Dendritic cell treated with granulocyte-macrophage colony-stimulating factor and Interleukin-4, amounts not matched to agents 40 ng/mL and 50 ng/mL, for 4 days (primary cell): ENCODE results near the gene ADD3.

Experiments
- H3K27ac Mint-ChIP-seq: one replicate; pipeline ENCODE4 v1.8.0; 2022; ENCODE audit warnings: mild to moderate bottlenecking, mixed read lengths
- H3K27me3 Mint-ChIP-seq: one replicate; pipeline ENCODE4 v1.8.0; 2022; ENCODE audit warnings: mild to moderate bottlenecking, mixed read lengths
- H3K36me3 Mint-ChIP-seq: one replicate; pipeline ENCODE4 v1.8.0; 2022; ENCODE audit warnings: low read depth, mixed read lengths
- H3K4me1 Mint-ChIP-seq: one replicate; pipeline ENCODE4 v1.8.0; 2022; ENCODE audit warnings: low read depth, mixed read lengths
- H3K4me3 Mint-ChIP-seq: one replicate; pipeline ENCODE4 v1.8.0; 2022; ENCODE audit warnings: mild to moderate bottlenecking, moderate library complexity, mixed read lengths
- H3K9me3 Mint-ChIP-seq: one replicate; pipeline ENCODE4 v1.8.0; 2022; ENCODE audit warnings: mixed read lengths
- intact Hi-C: fragments of 100-400 bp; cut with micrococcal nuclease; formaldehyde crosslinking; loops from one replicate; pipeline ENCODE4 v1.15.0; 2022

ADD3 gene

DNA sequence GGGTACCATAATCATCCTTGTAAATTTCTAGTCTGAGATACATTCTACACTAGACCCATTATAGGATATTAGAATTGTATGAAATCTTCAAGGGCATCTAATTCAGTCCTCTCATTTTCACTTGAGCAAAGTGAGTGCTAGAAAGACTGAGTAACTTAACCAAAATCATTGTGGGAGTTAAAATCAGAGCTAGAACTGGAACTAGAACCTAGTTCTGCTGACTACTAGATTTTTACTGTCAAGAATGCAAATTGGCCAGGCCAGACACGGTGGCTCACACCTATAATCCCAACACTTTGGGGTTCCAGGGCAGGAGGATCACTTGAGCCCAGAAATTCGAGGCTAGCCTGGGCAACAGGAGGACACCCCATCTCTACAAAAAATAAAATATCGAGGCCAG lies 53.9 kb downstream of the ADD3 start:
- Mint-ChIP-seq H3K4me3 (no peak overlapping the region), H3K36me3 (no peaks in the 10 kb centered on the region), H3K27ac (no peak overlapping the region), H3K9me3 (no peaks in the 10 kb centered on the region), H3K27me3 (no peaks in the 10 kb centered on the region), H3K4me1 (peaks cover 15% of the 10 kb centered on the region)
- intact Hi-C loops: no loop called here

DNA sequence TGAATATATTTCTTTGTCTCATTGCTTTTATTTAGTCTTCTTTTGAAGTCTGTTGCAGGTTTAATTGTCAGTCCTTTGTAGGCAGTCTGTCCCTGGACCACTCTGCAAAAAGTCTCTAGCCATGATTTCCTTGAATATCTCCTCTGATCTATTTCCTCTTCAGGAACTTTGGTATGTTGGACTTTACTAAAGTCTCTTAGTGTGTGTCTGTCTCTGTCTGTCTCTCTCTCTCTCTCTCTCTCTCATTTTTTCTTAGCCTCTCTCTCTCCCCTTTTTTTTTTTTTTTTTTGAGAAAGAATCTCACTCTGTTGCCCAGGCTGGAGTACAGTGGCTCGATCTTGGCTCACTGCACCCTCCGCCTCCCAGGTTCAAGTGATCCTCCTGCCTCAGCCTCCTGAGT lies 57.5 kb downstream of the ADD3 start:
- intact Hi-C loops: loop anchor here (5.0 kb wide), 1 partner anchor 43 kb away; no protein-coding TSS in a partner anchor
- no peaks in the 10 kb centered on the region for H3K9me3 Mint-ChIP-seq
- H3K4me3 Mint-ChIP-seq: no peak overlapping the region
- H3K27me3 Mint-ChIP-seq: no peaks in the 10 kb centered on the region
- H3K36me3 Mint-ChIP-seq: no peaks in the 10 kb centered on the region
- H3K4me1 Mint-ChIP-seq: peaks cover 20% of the 10 kb centered on the region
- no peak overlapping the region for H3K27ac Mint-ChIP-seq

DNA sequence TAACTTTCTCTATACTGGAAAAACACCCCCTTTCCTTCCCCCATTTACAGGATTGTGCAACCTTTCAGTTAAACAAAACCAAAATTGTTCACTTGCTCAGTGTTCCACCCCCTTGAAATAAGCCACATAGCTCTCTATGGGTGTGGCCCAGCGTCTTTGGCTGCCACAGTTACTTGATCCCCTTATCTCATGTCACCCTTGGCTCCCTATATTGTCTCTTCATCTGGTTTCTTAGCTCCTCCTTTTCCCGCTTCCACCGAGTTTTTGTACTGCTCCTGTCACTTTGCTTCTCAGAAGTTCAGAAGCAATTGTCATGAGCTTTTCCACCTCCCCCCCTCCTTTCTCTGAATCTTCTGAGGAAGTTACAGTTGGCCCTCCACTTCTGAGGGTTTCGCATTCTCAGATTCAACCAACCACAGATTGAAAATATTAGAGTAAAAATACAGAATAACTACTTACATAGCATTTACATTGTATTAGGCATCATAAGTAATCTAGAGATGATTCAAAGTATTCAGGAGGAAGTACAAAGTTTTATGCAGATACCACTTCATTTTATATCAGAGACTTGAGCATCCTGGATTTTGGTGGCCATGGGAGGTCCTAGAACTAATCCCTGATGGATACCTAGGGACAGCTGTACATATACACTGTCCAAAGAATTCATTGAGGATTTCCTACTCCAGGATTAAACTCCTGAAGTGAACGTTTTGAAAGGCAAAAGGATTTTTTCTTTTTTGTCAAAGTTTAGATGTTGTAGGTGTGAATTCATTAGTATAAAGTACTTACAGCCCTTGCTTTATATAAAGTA lies 60.4 kb downstream of the ADD3 start:
- H3K27ac Mint-ChIP-seq: peak overlapping the region; percentile 89
- H3K36me3 Mint-ChIP-seq: no peaks in the 10 kb centered on the region
- H3K9me3 Mint-ChIP-seq: no peaks in the 10 kb centered on the region
- intact Hi-C loops: loop anchor here (5.0 kb wide), 1 partner anchor 46 kb away; no protein-coding TSS in a partner anchor
- no peaks in the 10 kb centered on the region for H3K27me3 Mint-ChIP-seq
- H3K4me1 Mint-ChIP-seq: peaks cover 28% of the 10 kb centered on the region
- H3K4me3 Mint-ChIP-seq: peak overlapping the region; percentile 64

DNA sequence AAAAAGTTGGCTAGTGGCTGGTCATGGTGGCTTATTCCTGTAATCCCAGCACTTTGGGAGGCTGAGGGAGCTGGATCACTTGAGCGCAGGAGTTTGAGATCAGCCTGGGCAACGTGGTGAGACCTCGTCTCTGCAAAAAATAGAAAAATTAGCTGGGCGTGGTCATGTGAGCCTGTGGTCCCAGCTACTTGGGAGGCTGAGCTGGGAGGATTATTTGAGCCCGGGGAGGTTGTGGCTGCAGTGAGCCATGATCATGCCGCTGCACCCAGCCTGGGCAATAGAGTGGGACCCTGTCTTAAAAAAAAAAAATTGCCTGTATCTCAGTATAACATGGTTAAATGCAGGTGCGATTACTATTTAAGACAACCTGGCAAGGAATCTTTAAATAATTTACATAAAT lies 61.0 kb downstream of the ADD3 start:
- no peak overlapping the region for H3K4me3 Mint-ChIP-seq
- H3K4me1 Mint-ChIP-seq: peaks cover 31% of the 10 kb centered on the region
- H3K36me3 Mint-ChIP-seq: no peaks in the 10 kb centered on the region
- H3K9me3 Mint-ChIP-seq: peaks cover 1% of the 10 kb centered on the region
- peak overlapping the region; percentile 89 for H3K27ac Mint-ChIP-seq
- no peaks in the 10 kb centered on the region for H3K27me3 Mint-ChIP-seq
- intact Hi-C loops: loop anchor here (5.0 kb wide), 1 partner anchor 46 kb away; no protein-coding TSS in a partner anchor

DNA sequence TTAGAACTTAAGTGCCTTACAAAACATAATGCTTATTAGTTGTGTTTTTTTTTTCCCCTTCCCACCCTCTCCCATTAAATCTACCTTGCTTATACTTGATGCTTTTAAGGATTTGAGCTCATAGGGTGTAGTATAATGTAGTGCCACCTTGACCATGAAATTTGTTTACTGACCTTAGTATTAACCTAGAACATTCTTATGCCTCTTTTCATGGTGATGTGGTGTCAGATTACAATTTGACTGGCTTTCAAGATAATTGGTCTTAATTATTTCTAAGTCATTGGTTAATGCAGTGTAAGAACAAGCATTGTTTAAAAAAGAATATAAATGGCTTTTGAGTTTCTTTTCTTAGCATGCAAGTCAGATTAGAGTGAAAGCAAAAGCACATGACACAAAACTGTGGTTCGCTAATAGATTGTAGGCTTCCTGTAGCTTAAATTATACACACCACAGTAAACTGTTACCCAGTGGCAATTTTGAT lies 61.8 kb downstream of the ADD3 start:
- H3K4me1 Mint-ChIP-seq: peaks cover 37% of the 10 kb centered on the region
- H3K36me3 Mint-ChIP-seq: no peaks in the 10 kb centered on the region
- no peak overlapping the region for H3K4me3 Mint-ChIP-seq
- peak overlapping the region; percentile 89 for H3K27ac Mint-ChIP-seq
- intact Hi-C loops: loop anchor here (5.0 kb wide), 1 partner anchor 47 kb away; no protein-coding TSS in a partner anchor
- H3K27me3 Mint-ChIP-seq: no peaks in the 10 kb centered on the region
- H3K9me3 Mint-ChIP-seq: peaks cover 8% of the 10 kb centered on the region

DNA sequence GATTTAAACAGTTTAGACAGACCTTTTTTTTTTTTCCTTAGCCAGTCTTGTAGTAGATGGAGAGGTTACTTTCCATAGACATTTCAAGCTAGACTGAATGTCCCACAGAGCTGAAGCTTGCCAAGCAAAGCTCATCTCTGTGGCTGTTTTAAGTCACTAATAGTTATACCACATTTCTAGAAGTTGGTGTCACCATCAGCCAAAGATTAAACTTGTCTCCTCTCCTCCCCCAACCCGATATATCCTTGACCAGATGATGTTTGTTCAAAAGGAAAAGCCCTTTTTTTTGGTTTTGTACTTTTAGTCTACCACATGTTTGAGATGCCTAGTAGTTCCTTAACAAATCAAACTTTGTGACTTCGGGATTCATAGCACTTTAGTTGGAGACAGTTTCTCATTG lies 66.1 kb downstream of the ADD3 start:
- no peaks in the 10 kb centered on the region for H3K27me3 Mint-ChIP-seq
- intact Hi-C loops: no loop called here
- H3K9me3 Mint-ChIP-seq: peaks cover 8% of the 10 kb centered on the region
- H3K4me1 Mint-ChIP-seq: peaks cover 50% of the 10 kb centered on the region
- peaks cover 5% of the 10 kb centered on the region for H3K36me3 Mint-ChIP-seq
- no peak overlapping the region for H3K4me3 Mint-ChIP-seq
- H3K27ac Mint-ChIP-seq: peak overlapping the region; percentile 76

DNA sequence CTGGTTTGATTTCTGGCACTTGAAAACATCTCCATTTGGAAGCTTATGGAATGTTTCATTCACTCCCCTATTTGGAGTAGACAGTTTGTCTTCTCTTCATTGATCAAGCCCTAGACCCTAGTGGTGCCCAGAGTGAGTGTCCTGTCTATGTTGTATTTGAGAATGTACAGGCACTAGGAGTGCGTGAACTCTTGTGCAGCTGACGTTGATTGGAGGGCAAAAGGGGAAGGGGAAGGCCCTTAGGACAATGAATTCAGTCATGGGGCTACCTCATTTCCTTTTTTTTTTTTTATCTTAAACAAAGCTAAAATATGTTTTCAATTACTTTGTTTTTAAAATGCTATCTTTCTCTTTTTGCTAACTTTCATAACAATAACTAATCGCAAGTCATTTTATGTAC lies 66.5 kb downstream of the ADD3 start:
- intact Hi-C loops: no loop called here
- peaks cover 53% of the 10 kb centered on the region for H3K4me1 Mint-ChIP-seq
- H3K27ac Mint-ChIP-seq: peak overlapping the region; percentile 76
- peaks cover 5% of the 10 kb centered on the region for H3K36me3 Mint-ChIP-seq
- H3K9me3 Mint-ChIP-seq: peaks cover 8% of the 10 kb centered on the region
- H3K27me3 Mint-ChIP-seq: no peaks in the 10 kb centered on the region
- no peak overlapping the region for H3K4me3 Mint-ChIP-seq

DNA sequence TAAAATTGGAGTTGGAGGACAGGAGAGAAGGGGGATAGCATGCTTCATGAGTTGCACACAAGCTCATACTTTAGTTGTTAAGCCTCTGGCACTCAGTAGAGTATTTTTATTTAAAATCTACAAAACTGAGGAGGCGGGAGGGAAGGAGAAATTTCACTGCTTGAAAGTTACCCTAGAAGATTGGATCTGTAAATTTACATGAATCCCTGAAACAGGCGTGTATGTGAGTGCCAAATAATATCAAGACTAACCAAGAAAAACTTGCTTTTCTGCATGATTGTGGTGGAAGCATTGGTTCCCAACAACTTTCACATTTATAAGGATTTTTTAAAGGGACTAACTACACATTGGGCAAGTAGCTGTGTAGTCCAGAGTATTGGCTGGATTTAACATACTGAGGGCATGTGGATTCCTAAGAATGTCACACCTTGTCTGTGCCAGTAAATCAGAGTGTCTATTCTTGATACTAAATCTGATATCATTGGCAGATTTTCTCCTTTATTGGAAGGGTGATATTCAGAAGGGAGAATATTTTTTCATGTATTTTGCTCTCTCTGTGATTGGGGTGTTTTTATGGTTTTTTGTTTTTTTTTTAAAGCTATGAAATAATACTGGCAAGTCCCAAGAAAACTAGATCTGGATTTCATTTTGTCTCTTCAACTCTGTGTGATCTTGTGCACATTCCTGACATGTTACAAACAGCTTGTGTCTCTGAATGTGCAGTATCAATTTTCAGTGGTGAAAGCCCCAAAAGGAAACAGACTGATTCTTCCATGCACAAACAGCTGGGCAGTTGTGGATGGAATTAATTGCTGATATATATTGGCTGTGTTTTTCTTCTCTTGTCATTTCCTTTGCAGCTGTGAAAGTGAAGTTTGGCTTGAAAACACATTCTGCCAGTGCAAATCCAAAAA lies 67.2 kb downstream of the ADD3 start:
- H3K9me3 Mint-ChIP-seq: peaks cover 8% of the 10 kb centered on the region
- H3K4me1 Mint-ChIP-seq: peaks cover 53% of the 10 kb centered on the region
- H3K27ac Mint-ChIP-seq: peak overlapping the region; percentile 76
- no peaks in the 10 kb centered on the region for H3K27me3 Mint-ChIP-seq
- no peak overlapping the region for H3K4me3 Mint-ChIP-seq
- peaks cover 5% of the 10 kb centered on the region for H3K36me3 Mint-ChIP-seq
- intact Hi-C loops: no loop called here

DNA sequence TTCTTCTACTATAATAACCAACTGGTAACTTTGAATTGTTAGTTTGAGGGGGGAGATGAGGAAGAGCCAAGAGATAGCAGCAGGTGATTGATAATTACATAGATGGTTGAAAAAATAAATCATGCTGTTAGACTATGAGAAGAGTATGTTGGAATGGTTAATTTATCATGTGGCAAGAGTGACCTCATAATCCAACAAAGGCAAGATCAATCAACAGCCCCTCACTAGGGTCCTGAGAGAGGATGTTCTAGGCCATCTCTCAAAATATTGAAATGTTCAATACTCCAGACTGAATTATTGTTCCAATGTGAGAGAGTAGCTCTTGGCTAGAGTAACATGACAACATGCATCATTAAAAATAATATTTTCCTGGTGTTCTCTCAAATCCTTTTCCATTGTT lies 67.9 kb downstream of the ADD3 start:
- Mint-ChIP-seq H3K27ac (peak overlapping the region; percentile 76), H3K9me3 (peaks cover 8% of the 10 kb centered on the region)

DNA sequence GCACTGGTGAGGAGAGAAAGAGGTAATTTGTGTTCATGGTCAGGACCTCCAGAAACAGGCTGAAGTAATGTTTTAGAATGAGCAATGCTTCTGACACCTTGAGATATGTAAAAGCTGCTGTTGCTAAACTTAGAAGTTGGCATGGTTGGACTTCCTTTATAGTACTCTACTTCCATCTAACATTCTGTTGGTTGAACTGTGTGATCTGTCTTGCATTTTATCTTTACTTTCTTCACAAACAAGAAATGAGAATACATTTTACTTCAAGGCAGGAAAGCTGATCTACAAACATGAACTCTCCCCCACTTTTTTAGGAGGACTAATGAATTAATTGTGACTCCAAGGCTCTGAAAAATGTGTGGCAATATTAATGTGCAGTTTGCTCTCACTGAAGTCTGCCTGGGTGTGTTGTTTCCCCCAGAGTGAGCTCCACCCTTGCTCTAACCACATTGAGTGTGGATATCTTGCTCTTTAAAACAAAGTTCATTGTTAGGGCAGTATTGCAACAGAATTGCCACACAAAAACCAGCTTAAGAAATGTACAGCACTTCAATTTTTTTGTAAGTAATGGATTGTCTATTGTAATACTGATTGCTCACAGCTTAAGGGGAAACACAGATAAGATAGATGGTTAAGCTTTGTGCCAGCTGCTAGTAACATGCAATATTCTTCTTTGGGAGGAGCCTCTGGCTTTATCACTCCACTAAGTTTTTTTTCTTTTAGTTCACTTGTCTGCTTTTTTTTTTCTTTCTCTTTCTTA lies 69.0 kb downstream of the ADD3 start:
- H3K9me3 Mint-ChIP-seq: peaks cover 8% of the 10 kb centered on the region
- peaks cover 5% of the 10 kb centered on the region for H3K36me3 Mint-ChIP-seq
- H3K27me3 Mint-ChIP-seq: no peaks in the 10 kb centered on the region
- intact Hi-C loops: no loop called here
- H3K4me1 Mint-ChIP-seq: peaks cover 49% of the 10 kb centered on the region
- H3K4me3 Mint-ChIP-seq: peak overlapping the region; percentile 42
- H3K27ac Mint-ChIP-seq: peak overlapping the region; percentile 75

More for the DNA sequence above, 67.9 kb downstream of the ADD3 start:
- intact Hi-C loops: no loop called here
- Mint-ChIP-seq H3K36me3 (peaks cover 5% of the 10 kb centered on the region), H3K4me3 (no peak overlapping the region), H3K27me3 (no peaks in the 10 kb centered on the region), H3K4me1 (peaks cover 49% of the 10 kb centered on the region)

DNA sequence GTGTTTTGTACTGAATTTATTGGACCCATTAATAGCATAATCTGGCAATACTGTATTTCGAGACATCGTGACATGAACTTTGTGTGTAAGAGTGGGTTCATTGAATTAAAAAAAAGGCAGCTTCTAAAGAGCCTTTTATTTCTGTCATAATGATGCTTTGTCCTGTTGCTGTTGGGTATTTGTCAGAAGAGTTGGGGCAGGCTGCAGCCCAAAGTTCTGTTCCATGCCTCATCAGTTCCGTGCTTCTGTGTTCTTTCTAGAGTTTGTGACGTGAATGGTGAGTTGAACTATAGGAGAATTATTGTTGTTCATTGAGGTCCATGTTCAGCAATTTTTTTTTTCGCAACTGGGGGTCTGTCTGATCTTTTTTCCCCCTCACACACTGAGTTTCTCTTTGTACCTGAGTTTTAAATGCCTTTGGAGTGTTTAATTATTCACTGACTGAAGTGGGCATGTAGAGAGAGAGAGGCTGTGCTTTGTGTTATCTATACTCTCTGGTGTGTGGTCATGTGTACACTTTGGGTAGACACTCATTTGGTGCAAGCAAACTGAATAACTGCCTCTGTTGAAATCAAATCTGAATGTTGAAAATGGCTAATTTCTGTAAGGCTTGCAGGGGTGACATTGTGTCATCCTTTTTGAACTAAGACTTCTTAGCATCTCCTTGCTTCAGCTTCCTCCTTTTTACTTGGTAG lies 69.8 kb downstream of the ADD3 start:
- Mint-ChIP-seq H3K4me1 (peaks cover 45% of the 10 kb centered on the region), H3K27me3 (no peaks in the 10 kb centered on the region), H3K27ac (peak overlapping the region; percentile 75), H3K36me3 (peaks cover 5% of the 10 kb centered on the region), H3K4me3 (peak overlapping the region; percentile 13), H3K9me3 (peaks cover 9% of the 10 kb centered on the region)
- intact Hi-C loops: no loop called here

DNA sequence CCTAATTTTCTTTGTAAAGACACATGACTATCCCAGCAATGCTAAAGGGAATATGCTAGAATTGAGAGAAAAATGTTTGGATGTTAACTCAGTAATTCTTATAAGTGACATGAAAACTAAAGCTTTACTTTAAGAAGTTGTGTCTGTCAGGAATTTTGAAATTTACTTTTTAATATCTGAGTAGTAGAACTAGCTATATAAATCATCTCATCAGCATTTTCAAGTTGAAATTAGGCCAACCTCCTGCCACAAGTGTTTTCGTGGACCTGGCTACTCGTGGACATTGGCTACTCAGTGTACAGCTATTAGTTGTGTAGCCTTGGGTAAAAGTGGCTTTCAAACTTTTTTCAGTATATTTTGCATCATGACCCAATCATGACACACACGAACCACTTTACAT lies 70.5 kb downstream of the ADD3 start:
- no peak overlapping the region for H3K4me3 Mint-ChIP-seq
- intact Hi-C loops: no loop called here
- peaks cover 16% of the 10 kb centered on the region for H3K9me3 Mint-ChIP-seq
- peaks cover 47% of the 10 kb centered on the region for H3K4me1 Mint-ChIP-seq
- H3K27me3 Mint-ChIP-seq: no peaks in the 10 kb centered on the region
- H3K36me3 Mint-ChIP-seq: peaks cover 13% of the 10 kb centered on the region
- H3K27ac Mint-ChIP-seq: peak overlapping the region; percentile 75

DNA sequence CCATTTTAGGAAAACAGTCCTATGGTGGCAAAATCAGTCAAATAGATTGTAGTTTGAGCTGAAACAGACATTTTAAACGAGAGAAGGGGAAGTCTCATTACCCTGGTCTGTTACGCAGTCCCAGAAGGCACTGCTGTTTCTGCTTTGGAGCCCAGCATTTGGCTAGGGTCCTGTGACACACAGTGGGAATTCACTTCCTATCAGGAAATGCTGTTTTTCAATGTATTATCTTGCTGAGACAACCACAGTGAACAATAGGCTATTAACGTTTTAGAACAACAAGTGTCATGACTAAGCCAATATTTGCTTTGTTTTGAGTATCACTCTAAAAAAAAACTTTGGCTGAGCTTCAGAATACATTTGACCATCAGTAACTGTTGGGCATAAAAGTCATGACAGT lies 74.1 kb downstream of the ADD3 start:
- no peak overlapping the region for H3K4me3 Mint-ChIP-seq
- H3K27ac Mint-ChIP-seq: peak overlapping the region; percentile 70
- H3K9me3 Mint-ChIP-seq: peaks cover 10% of the 10 kb centered on the region
- H3K4me1 Mint-ChIP-seq: peaks cover 46% of the 10 kb centered on the region
- H3K36me3 Mint-ChIP-seq: peaks cover 8% of the 10 kb centered on the region
- no peaks in the 10 kb centered on the region for H3K27me3 Mint-ChIP-seq
- intact Hi-C loops: no loop called here
